ENCODE data around the gene MRPS6. TPM values are rescaled to one million over a fixed set of nuclear protein-coding genes. Genes with fewer than 3 reads are reported as not detected.

MRPS6 gene
- total and polyA plus RNA-seq, 4 donors: 12.1 to 83.0 (median 17.0) TPM

- no peak for DNase-seq (ENCODE audit: low spot score)
- no peak overlapping the region for H3K9ac ChIP-seq (ENCODE audit: low read depth in 1 of 2, low read length in 2 of 2)
- peak; percentile 16 to 62 for TF ChIP-seq RAD21 (IDR thresholded peaks at IDR 0.05)
- no peak for TF ChIP-seq JUND (IDR thresholded peaks at IDR 0.05)
- TF ChIP-seq EGR1 (IDR thresholded peaks at IDR 0.05; ENCODE audit: low read depth in 2 of 2): no peak
- no peak for TF ChIP-seq TAF1 (conservative IDR thresholded peaks at IDR 0.05)
- no peak for TF ChIP-seq FOXA2 (IDR thresholded peaks at IDR 0.05)
- TF ChIP-seq ZBTB33 (IDR thresholded peaks at IDR 0.05): no peak
- TF ChIP-seq YY1 (IDR thresholded peaks at IDR 0.05): peak; percentile 36
- no peak for TF ChIP-seq FOXA1 (IDR thresholded peaks at IDR 0.05)
- TF ChIP-seq MAX (IDR thresholded peaks at IDR 0.05): peak; percentile 83
- TF ChIP-seq GABPA (IDR thresholded peaks at IDR 0.05 in 1 of 2, conservative IDR thresholded peaks at IDR 0.05 in 1 of 2): no peak
- peak; percentile 86 for TF ChIP-seq SP1 (IDR thresholded peaks at IDR 0.05)
- TF ChIP-seq CTCF (IDR thresholded peaks at IDR 0.05; ENCODE audit: low read depth, low read length, missing input control): peak; percentile 9
- TF ChIP-seq HNF4G (IDR thresholded peaks at IDR 0.05): peak; percentile 53
- TF ChIP-seq RXRA (IDR thresholded peaks at IDR 0.05): peak in 1 of 2 donors; percentile 60
- TF ChIP-seq HNF4A (conservative IDR thresholded peaks at IDR 0.05): peak; percentile 77 to 90
- no peak for TF ChIP-seq ATF3 (IDR thresholded peaks at IDR 0.05)
- no peak for TF ChIP-seq REST (IDR thresholded peaks at IDR 0.05)
- no peak for TF ChIP-seq NR2F2 (IDR thresholded peaks at IDR 0.05)
- WGBS: 25% methylated on average over 10 of the region's 10 CpGs
- H3K4me1 ChIP-seq (ENCODE audit: control insufficient read depth in 4 of 4, insufficient read depth in 4 of 4, low read length in 3 of 4): peaks cover 6 to 27% (median 14%) of the 10 kb centered on the region in 4 donors
- peak overlapping the region in 1 of 3 donors; percentile 7 for H3K4me3 ChIP-seq (ENCODE audit: low read depth in 1 of 3, low read length in 3 of 3)
- no peaks in the 10 kb centered on the region for H3K36me3 ChIP-seq (ENCODE audit: control insufficient read depth in 4 of 4, insufficient read depth in 3 of 4, low read depth in 1 of 4, low read length in 3 of 4)
- H3K27me3 ChIP-seq (ENCODE audit: control insufficient read depth in 4 of 4, insufficient read depth in 4 of 4, low read length in 3 of 4): no peaks in the 10 kb centered on the region
- no peaks in the 10 kb centered on the region for H3K9me3 ChIP-seq (ENCODE audit: control insufficient read depth in 4 of 4, low read length in 3 of 4)
- H3K27ac ChIP-seq (ENCODE audit: low read depth in 1 of 2, low read length in 2 of 2): peak overlapping the region; percentile 60 to 61
Measured at GRCh38 chr21:34039678-34040382, 33.5 kb upstream of the MRPS6 start.

Measured in liver (tissue), 9 donors.